Measurements from ENCODE around the gene GTF2IRD2.
"Not testable (repeated sequence)": the region's sequence is repeated elsewhere in the genome, so short reads cannot be mapped to it uniquely, and the experiment has no call there.

DNA sequence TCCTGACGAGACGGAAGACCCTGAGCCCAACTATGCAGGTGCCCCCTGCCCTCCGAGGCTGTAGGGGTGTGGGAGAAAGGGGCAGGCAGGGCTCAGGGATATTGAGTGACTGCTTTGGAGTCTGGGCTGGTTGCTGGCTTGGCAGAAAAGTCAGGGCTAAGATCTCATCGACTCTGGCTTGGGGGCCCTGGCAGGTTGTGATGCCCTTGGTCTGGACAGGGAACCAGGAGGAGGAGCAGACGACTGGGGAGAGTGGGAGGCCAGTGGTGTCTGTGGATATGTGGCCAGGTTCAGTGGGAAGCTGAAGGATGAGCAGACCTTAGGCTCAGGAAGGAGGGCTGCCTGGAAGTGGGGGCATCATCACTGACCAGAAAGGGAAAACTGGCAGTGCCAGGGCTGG, 67.8 kb downstream of the GTF2IRD2 start:
- TF ChIP-seq, protein P1, sequence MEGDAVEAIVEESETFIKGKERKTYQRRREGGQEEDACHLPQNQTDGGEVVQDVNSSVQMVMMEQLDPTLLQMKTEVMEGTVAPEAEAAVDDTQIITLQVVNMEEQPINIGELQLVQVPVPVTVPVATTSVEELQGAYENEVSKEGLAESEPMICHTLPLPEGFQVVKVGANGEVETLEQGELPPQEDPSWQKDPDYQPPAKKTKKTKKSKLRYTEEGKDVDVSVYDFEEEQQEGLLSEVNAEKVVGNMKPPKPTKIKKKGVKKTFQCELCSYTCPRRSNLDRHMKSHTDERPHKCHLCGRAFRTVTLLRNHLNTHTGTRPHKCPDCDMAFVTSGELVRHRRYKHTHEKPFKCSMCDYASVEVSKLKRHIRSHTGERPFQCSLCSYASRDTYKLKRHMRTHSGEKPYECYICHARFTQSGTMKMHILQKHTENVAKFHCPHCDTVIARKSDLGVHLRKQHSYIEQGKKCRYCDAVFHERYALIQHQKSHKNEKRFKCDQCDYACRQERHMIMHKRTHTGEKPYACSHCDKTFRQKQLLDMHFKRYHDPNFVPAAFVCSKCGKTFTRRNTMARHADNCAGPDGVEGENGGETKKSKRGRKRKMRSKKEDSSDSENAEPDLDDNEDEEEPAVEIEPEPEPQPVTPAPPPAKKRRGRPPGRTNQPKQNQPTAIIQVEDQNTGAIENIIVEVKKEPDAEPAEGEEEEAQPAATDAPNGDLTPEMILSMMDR (IDR thresholded peaks at IDR 0.05), result not testable (repeated sequence)
- TF ChIP-seq POLR2A, EP300, POLR2AphosphoS5 (IDR thresholded peaks at IDR 0.05): not testable (repeated sequence)
